Muscle of arm (tissue), 14 donors: ENCODE results near the gene MRM3. TPM values are rescaled to one million over a fixed set of nuclear protein-coding genes. Genes with fewer than 3 reads are reported as not detected.
A peak's percentile ranks its signal among the peaks of the same experiment; 100 is the strongest.
"Not testable (repeated sequence)": the region's sequence is repeated elsewhere in the genome, so short reads cannot be mapped to it uniquely, and the experiment has no call there.

Experiments used
- DNase-seq: peaks from one replicate; pipeline ENCODE4 v3.0.0-alpha.2; 2013
- long read RNA-seq, 11 donors: transcript quantifications; one replicate each; lab custom pipeline, GENCODE V29; 2026
- polyA plus RNA-seq, 12 donors: library from polyadenylated mRNA; unstranded; fragments of 120-200 nt; gene quantifications; one replicate each; pipeline ENCODE4 v1.2.1, GENCODE V29; 2013; ENCODE audit not compliant: insufficient read length in 12 of 12

The MRM3 gene
- 10 to 100 TPM in 11 of 12 donors, not detected in 1; 10.9 to 20.0 (median 12.7) TPM for polyA plus RNA-seq
- long read RNA-seq, donor 1, partial matches to known transcripts = 5 of 12 reads
- long read RNA-seq, donor 1, other reads (novel, unspliced or antisense) = 0 of 12 reads
- long read RNA-seq, donor 2, partial matches to known transcripts = 0 of 8 reads
- long read RNA-seq, donor 2, other reads (novel, unspliced or antisense) = 0 of 8 reads
- long read RNA-seq, donor 3, partial matches to known transcripts = 5 of 7 reads
- long read RNA-seq, donor 3, other reads (novel, unspliced or antisense) = 0 of 7 reads
- long read RNA-seq, donor 4, partial matches to known transcripts = 0 of 2 reads
- long read RNA-seq, donor 4, other reads (novel, unspliced or antisense) = 0 of 2 reads
- long read RNA-seq, donor 5, transcript MRM3-201 (4 exons, 1,809 nt) = major isoform, 11 of 14 reads
- long read RNA-seq, donor 5, partial matches to known transcripts = 0 of 14 reads
- long read RNA-seq, donor 5, other reads (novel, unspliced or antisense) = 0 of 14 reads
- long read RNA-seq, donor 6, partial matches to known transcripts = 0 of 1 reads
- long read RNA-seq, donor 6, other reads (novel, unspliced or antisense) = 0 of 1 reads
- long read RNA-seq, donor 7, partial matches to known transcripts = 0 of 1 reads
- long read RNA-seq, donor 7, other reads (novel, unspliced or antisense) = 0 of 1 reads
- long read RNA-seq, donor 8, transcript MRM3-201 (4 exons, 1,809 nt) = major isoform, 9 of 12 reads
- long read RNA-seq, donor 8, partial matches to known transcripts = 0 of 12 reads
- long read RNA-seq, donor 8, other reads (novel, unspliced or antisense) = 0 of 12 reads
- long read RNA-seq, donor 9, transcript MRM3-201 (4 exons, 1,809 nt) = major isoform, 5 of 7 reads
- long read RNA-seq, donor 9, partial matches to known transcripts = 0 of 7 reads
- long read RNA-seq, donor 9, other reads (novel, unspliced or antisense) = 0 of 7 reads
- long read RNA-seq, donor 10, transcript MRM3-201 (4 exons, 1,809 nt) = major isoform, 5 of 7 reads
- long read RNA-seq, donor 10, partial matches to known transcripts = 0 of 7 reads
- long read RNA-seq, donor 10, other reads (novel, unspliced or antisense) = 0 of 7 reads
- long read RNA-seq, donor 11, transcript MRM3-201 (4 exons, 1,809 nt) = major isoform, 6 of 70 reads
- long read RNA-seq, donor 11, partial matches to known transcripts = 64 of 70 reads
- long read RNA-seq, donor 11, other reads (novel, unspliced or antisense) = 0 of 70 reads

GRCh38 chr17:781805-782731 lies at the start of gene MRM3, which contains the start of gene GLOD4:
TSS of gene MRM3 (plus strand) at chr17:782353. CDS start at chr17:782379, 26 bp downstream.
TSS of gene GLOD4 (minus strand) at chr17:782280. CDS start at chr17:782255, 25 bp downstream.
- DNase-seq = peak; percentile 94

- no peak for DNase-seq
These were observed 49.0 kb upstream of the MRM3 start for GRCh38 chr17:732902-733720.

GRCh38 chr17:733743-734142 lies 48.4 kb upstream of the MRM3 start:
- DNase-seq = no peak

GRCh38 chr17:737561-738113 lies 44.5 kb upstream of the MRM3 start:
- DNase-seq = no peak

- DNase-seq = no peak
These were observed 41.7 kb upstream of the MRM3 start for GRCh38 chr17:740240-741017.

GRCh38 chr17:742147-742793 lies 39.9 kb upstream of the MRM3 start:
- no peak for DNase-seq

- DNase-seq = no peak
These were observed 39.0 kb upstream of the MRM3 start for GRCh38 chr17:743139-743538.

- no peak for DNase-seq
These were observed 37.2 kb upstream of the MRM3 start for GRCh38 chr17:744937-745336.

- DNase-seq = no peak
These were observed 36.7 kb upstream of the MRM3 start for GRCh38 chr17:745406-745805.

- DNase-seq = no peak
These were observed 36.0 kb upstream of the MRM3 start for GRCh38 chr17:746181-746580.

GRCh38 chr17:746783-747629 lies 35.1 kb upstream of the MRM3 start:
- no peak for DNase-seq

- DNase-seq = not testable (repeated sequence)
These were observed 33.5 kb upstream of the MRM3 start for GRCh38 chr17:748604-749003.

- DNase-seq = not testable (repeated sequence)
These were observed 32.8 kb upstream of the MRM3 start for GRCh38 chr17:749359-749758.

- no peak for DNase-seq
These were observed 31.6 kb upstream of the MRM3 start for GRCh38 chr17:750431-751037.

GRCh38 chr17:751269-752001 lies 30.7 kb upstream of the MRM3 start:
- no peak for DNase-seq
